Thymus (tissue), 11 donors: ENCODE measurements around the gene COL23A1. TPM values are rescaled to one million over a fixed set of nuclear protein-coding genes. Genes with fewer than 3 reads are reported as not detected.

ENCODE experiments used
- DNase-seq, 9 donors: peaks; one replicate each; pipeline ENCODE4 v3.0.0-alpha.2; 2013; ENCODE audit warnings: low spot score in 9 of 9, low read depth in 6 of 9, missing footprints in 1 of 9
- H3K27ac ChIP-seq, 2 donors: one replicate each; pipeline ENCODE4 v1.5.1; 2013; ENCODE audit warnings: control low read depth in 1 of 2, low read depth in 1 of 2, low read length in 1 of 2, mild to moderate bottlenecking in 1 of 2, moderate library complexity in 1 of 2
- H3K27me3 ChIP-seq, 2 donors: one replicate each; pipeline ENCODE4 v1.5.1; 2013; ENCODE audit warnings: low read length in 1 of 2; ENCODE audit not compliant: control insufficient read depth in 2 of 2, insufficient read depth in 1 of 2
- H3K36me3 ChIP-seq, 2 donors: one replicate each; pipeline ENCODE4 v1.5.1; 2013; ENCODE audit warnings: low read length in 1 of 2, mild to moderate bottlenecking in 1 of 2, moderate library complexity in 1 of 2; ENCODE audit not compliant: control insufficient read depth in 2 of 2, insufficient read depth in 2 of 2
- H3K4me1 ChIP-seq, 2 donors: one replicate each; pipeline ENCODE4 v1.5.1; 2013; ENCODE audit warnings: low read length in 2 of 2; ENCODE audit not compliant: control insufficient read depth in 2 of 2, insufficient read depth in 2 of 2
- H3K4me3 ChIP-seq, 2 donors: one replicate each; pipeline ENCODE4 v1.5.1; 2013; ENCODE audit warnings: low read length in 2 of 2, control low read depth in 1 of 2, mild to moderate bottlenecking in 1 of 2
- H3K9me3 ChIP-seq, 2 donors: one replicate each; pipeline ENCODE4 v1.5.1; 2013; ENCODE audit warnings: low read length in 1 of 2, mild to moderate bottlenecking in 1 of 2; ENCODE audit not compliant: control insufficient read depth in 2 of 2, insufficient read depth in 1 of 2
- WGBS: extraction: QIAGEN DNeasy Blood & Tissue Kit; methylation state at CpG from one replicate; pipeline ENCODE4 v1.1.7; 2013; 5-methylcytosine and 5-hydroxymethylcytosine counted together
- polyA plus RNA-seq: library from polyadenylated mRNA; stranded (reverse); fragments of 200-250 nt; gene quantifications from one replicate; pipeline ENCODE4 v1.2.3, GENCODE V29; 2013
- total RNA-seq: library from RNA; stranded (reverse); fragments of 120-200 nt; gene quantifications from one replicate; pipeline ENCODE4 v1.2.4, GENCODE V29; 2013
- donor health status: healthy.

Gene COL23A1
- total and polyA plus RNA-seq, 2 donors = 1.5 to 2.6 TPM

DNA sequence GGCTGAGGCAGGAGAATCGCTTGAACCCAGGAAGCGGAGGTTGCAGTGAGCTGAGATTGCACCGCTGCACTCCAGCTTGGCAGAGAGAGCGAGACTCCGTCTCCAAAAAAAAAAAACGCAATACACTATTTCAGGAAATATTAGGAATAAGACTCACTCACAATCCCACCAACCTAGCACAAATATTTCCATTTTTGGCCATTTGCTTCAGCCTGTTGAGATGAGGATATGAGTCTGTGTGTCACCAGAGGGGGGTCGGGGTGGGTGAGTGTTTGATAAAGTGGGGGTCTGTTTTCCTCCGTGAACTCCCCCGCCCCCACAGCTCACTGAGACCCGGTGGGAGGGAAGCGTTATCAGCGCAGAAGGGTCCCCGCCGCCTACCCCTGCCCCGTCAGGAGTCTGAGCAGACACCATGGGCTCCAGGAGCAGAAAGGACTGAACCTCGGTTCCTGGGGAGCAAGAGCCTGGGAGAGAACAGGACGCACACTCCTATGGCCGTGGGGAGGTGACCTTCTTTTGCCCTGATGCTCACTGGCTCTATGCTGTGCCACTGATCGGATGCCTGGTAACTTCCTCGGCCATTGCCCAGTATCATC is 203.8 kb downstream of the COL23A1 start:
- H3K27me3 ChIP-seq = no peaks in the 10 kb centered on the region
- DNase-seq = no peak
- no peak overlapping the region for H3K27ac ChIP-seq
- H3K4me3 ChIP-seq = no peak overlapping the region
- H3K9me3 ChIP-seq = no peaks in the 10 kb centered on the region
- H3K4me1 ChIP-seq = peaks cover 23 to 79% of the 10 kb centered on the region in 2 donors
- WGBS = 94% methylated on average over 20 of the region's 20 CpGs
- H3K36me3 ChIP-seq = peaks cover 0 to 5% of the 10 kb centered on the region in 2 donors

GRCh38 chr5:178385496-178385890 is 204.7 kb downstream of the COL23A1 start:
- Histone ChIP-seq H3K36me3 (peaks cover 0 to 5% of the 10 kb centered on the region in 2 donors), H3K4me1 (peaks cover 22 to 75% of the 10 kb centered on the region in 2 donors), H3K27me3 (no peaks in the 10 kb centered on the region), H3K4me3 (no peak overlapping the region), H3K27ac (peak overlapping the region in 1 of 2 donors; percentile 38), H3K9me3 (no peaks in the 10 kb centered on the region)
- peak in 6 of 9 donors; percentile 33 to 77 (median 50) for DNase-seq
- 37% methylated on average over 13 of the region's 13 CpGs for WGBS

DNA sequence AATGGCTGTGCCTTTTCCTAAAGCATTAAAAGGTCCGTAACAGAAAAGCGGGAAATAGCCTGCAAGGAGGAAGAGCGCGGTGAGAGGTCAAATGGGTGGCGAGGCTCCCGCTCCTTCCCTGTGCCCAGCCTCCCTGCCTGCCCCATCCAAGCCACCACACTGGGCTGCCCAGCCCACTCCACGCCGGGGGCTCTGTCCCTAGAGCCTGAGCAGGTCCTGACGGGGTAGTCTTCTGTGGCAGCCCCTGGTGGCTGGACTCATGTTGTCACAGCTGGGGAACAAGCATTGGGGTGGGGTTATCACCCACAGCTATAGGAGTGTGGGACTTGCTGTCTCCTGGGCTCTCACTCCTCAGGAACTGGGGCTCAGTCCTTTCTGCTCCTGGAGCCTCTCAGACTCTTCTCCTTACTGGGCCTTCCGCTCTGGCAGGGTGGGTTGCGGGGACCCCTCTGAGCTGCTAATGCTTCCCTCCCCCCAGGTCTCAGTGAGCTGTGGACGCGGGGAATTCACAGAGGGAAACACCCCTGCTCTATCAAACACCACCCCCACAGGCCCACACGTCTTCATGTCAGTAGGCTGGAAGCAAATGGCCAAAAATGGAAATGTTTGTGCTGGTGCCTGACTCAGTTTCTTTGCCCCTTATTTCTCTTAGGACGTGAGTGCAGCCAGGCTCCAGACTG is 205.2 kb downstream of the COL23A1 start:
- H3K27me3 ChIP-seq = no peaks in the 10 kb centered on the region
- peaks cover 18 to 71% of the 10 kb centered on the region in 2 donors for H3K4me1 ChIP-seq
- DNase-seq = no peak
- H3K27ac ChIP-seq = peak overlapping the region in 1 of 2 donors; percentile 38
- H3K4me3 ChIP-seq = no peak overlapping the region
- 86% methylated on average over 15 of the region's 15 CpGs for WGBS
- peaks cover 0 to 5% of the 10 kb centered on the region in 2 donors for H3K36me3 ChIP-seq
- H3K9me3 ChIP-seq = no peaks in the 10 kb centered on the region

- no peak for DNase-seq
- H3K27ac ChIP-seq = no peak overlapping the region
- peaks cover 18 to 64% of the 10 kb centered on the region in 2 donors for H3K4me1 ChIP-seq
- no peak overlapping the region for H3K4me3 ChIP-seq
- H3K27me3 ChIP-seq = no peaks in the 10 kb centered on the region
- H3K9me3 ChIP-seq = no peaks in the 10 kb centered on the region
- WGBS = 80% methylated on average over 42 of the region's 42 CpGs
- H3K36me3 ChIP-seq = peaks cover 0 to 5% of the 10 kb centered on the region in 2 donors
These were observed 206.0 kb downstream of the COL23A1 start for GRCh38 chr5:178383919-178384815.

DNA sequence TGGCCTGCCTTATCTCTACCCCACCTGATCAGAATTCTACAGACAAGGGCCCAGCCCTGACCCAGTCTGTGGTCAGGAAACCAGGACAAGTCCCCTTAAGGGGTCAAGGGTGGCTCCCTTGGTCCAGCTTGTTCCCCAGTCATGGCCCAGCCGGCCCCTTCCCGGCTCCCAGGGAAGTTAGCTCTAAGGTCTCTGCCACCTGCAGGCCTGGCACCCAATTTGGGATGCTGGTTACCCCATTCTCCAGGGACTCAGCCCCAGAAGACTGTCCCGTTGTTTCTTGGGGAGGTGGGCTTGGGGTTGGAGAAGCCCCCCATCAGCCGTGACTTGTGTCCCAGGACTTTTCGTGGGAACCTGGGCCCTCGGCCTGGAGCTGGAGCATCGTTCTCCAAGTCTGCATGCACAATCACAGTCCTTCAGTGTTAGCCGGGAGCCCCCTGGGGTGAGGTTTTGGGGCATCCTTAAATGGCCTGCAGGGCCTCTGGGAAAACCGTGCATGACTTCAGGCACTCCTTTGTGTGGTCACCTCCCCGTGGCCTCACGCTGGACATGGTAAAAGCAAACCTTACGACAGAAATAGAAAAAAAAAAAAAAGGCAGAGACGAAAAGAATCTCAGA is 206.8 kb downstream of the COL23A1 start:
- H3K36me3 ChIP-seq = peaks cover 2 to 5% of the 10 kb centered on the region in 2 donors
- peaks cover 18 to 59% of the 10 kb centered on the region in 2 donors for H3K4me1 ChIP-seq
- H3K27me3 ChIP-seq = no peaks in the 10 kb centered on the region
- DNase-seq = no peak
- no peaks in the 10 kb centered on the region for H3K9me3 ChIP-seq
- 97% methylated on average over 13 of the region's 13 CpGs for WGBS
- H3K4me3 ChIP-seq = no peak overlapping the region
- peak overlapping the region in 1 of 2 donors; percentile 60 for H3K27ac ChIP-seq

- peak overlapping the region in 1 of 2 donors; percentile 60 for H3K27ac ChIP-seq
- peaks cover 18 to 55% of the 10 kb centered on the region in 2 donors for H3K4me1 ChIP-seq
- H3K27me3 ChIP-seq = no peaks in the 10 kb centered on the region
- peaks cover 2 to 5% of the 10 kb centered on the region in 2 donors for H3K36me3 ChIP-seq
- 43% methylated on average over 8 of the region's 8 CpGs for WGBS
- no peak overlapping the region for H3K4me3 ChIP-seq
- peak in 5 of 9 donors; percentile 36 to 74 (median 48) for DNase-seq
- H3K9me3 ChIP-seq = no peaks in the 10 kb centered on the region
These were observed 207.4 kb downstream of the COL23A1 start for GRCh38 chr5:178382754-178383164.

DNA sequence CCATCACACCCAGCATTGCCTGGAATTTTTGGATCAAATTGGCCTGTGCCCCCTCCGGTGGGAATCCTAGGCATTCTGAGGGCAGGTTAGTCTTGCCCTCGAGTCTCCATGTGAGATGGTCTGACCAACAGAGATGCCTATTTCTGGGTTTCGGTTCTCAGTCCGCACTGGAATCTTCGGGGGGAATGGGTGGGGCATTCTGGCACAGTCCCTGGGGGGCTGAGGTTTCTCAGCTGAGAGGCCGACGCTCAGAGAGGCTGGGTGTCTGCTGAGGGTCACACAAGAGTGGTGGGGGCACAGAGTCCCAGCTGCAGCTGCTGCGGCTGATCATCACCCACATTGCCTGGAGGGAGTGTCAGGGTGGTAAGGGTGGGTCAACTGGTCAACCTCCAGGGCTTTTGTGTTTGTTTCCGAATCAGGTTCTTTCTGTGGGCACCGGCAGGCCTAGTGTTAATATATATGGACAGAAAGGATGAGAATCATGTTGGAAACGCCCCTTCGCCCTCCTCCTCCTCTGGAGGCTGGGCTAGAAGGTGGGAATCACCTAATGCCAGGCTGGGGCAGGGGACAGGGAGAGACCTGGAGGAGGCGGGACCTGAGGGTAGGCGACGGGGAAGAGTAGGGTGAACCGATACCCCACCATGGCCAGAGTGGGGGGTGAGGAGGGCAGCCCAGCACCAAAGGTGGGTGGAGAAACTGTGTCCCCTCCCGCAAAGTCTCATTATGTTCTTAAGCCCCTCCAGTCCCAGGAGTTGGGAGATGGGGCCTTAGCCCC is 208.1 kb downstream of the COL23A1 start:
- Histone ChIP-seq H3K4me1 (peaks cover 18 to 48% of the 10 kb centered on the region in 2 donors), H3K36me3 (peaks cover 2 to 5% of the 10 kb centered on the region in 2 donors), H3K27me3 (no peaks in the 10 kb centered on the region), H3K4me3 (no peak overlapping the region), H3K9me3 (no peaks in the 10 kb centered on the region), H3K27ac (peak overlapping the region in 1 of 2 donors; percentile 60)
- no peak for DNase-seq
- WGBS = 96% methylated on average over 17 of the region's 17 CpGs

GRCh38 chr5:178381206-178381605 is 209.0 kb downstream of the COL23A1 start:
- Histone ChIP-seq H3K36me3 (peaks cover 0 to 2% of the 10 kb centered on the region in 2 donors), H3K27ac (no peak overlapping the region), H3K9me3 (no peaks in the 10 kb centered on the region), H3K4me3 (no peak overlapping the region), H3K4me1 (peaks cover 18 to 45% of the 10 kb centered on the region in 2 donors), H3K27me3 (no peaks in the 10 kb centered on the region)
- no peak for DNase-seq
- WGBS = 98% methylated on average over 8 of the region's 8 CpGs
